Right lobe of liver (tissue), 6 donors: ENCODE measurements around the gene ADISSP. TPM values are rescaled to one million over a fixed set of nuclear protein-coding genes. Genes with fewer than 3 reads are reported as not detected.

ENCODE experiments used
- ATAC-seq, 4 donors: fragments of 200-7000 bp; cut with Tn5 transposase; one replicate each; pipeline ENCODE4 v1.9.1; 2020; ENCODE audit warnings: mild to moderate bottlenecking in 4 of 4, moderate library complexity in 4 of 4
- DNase-seq, 3 donors: peaks; one replicate each; pipeline ENCODE4 v3.0.0-alpha.2; 2020
- H3K27ac ChIP-seq, 3 donors: fragments of 200-600 bp; one replicate each; pipeline ENCODE4 v1.8.0; 2022
- H3K27me3 ChIP-seq, 2 donors: fragments of 200-600 bp; one replicate each; pipeline ENCODE4 v1.8.0; 2022
- H3K36me3 ChIP-seq, 4 donors: fragments of 200-600 bp; sonication (generic) in 1 of 4; one replicate each; pipeline versions ENCODE4 v1.5.1 to v1.8.0; 2017 to 2022; ENCODE audit warnings: control low read depth in 1 of 4
- H3K4me1 ChIP-seq, 4 donors: fragments of 200-600 bp; sonication (generic) in 1 of 4; one replicate each; pipeline versions ENCODE4 v1.5.1 to v1.8.0; 2017 to 2022; ENCODE audit warnings: control low read depth in 1 of 4
- H3K4me3 ChIP-seq, 3 donors: fragments of 200-600 bp; one replicate each; pipeline ENCODE4 v1.8.0; 2022
- H3K9me3 ChIP-seq, 4 donors: fragments of 200-600 bp; sonication (generic) in 1 of 4; one replicate each; pipeline versions ENCODE4 v1.5.1 to v1.8.0; 2017 to 2022; ENCODE audit warnings: control low read depth in 1 of 4
- CTCF ChIP-seq, 4 donors: fragments of 200-600 bp in 3 of 4; fragments of 450-650 bp in 1 of 4; IDR thresholded peaks; one replicate each; pipeline versions ENCODE4 v1.5.1 to v1.8.0; 2016 to 2022; ENCODE audit warnings: antibody characterized with exemption in 4 of 4, mild to moderate bottlenecking in 2 of 4
- POLR2A ChIP-seq: fragments of 450-650 bp; IDR thresholded peaks from one replicate; pipeline ENCODE4 v1.6.1; 2017; ENCODE audit warnings: antibody characterized with exemption, mild to moderate bottlenecking
- WGBS: methylation state at CpG from one replicate; pipeline ENCODE4 v1.1.6; 2018; ENCODE audit warnings: low coverage, low lambda C conversion rate; ENCODE audit not compliant: insufficient coverage; ENCODE audit errors: missing lambda C conversion rate; 5-methylcytosine and 5-hydroxymethylcytosine counted together
- intact Hi-C, 2 donors: fragments of 100-400 bp; cut with DNase I; formaldehyde crosslinking; loops; one replicate each; pipeline versions ENCODE4 v1.11.2 to v1.14.1; 2022
- total RNA-seq, 6 experiments: library from RNA; depleted of rRNA in 2 of 6; stranded (reverse); fragments of >200 nt in 2 of 6; fragmentation: NEBNext Ultra II Directional in 3 of 6; extraction: Animal tissue kit (Norgen Biotek cat#: 25700) in 3 of 6; gene quantifications; one replicate each; pipeline versions ENCODE4 v1.1.0 to v1.2.4, GENCODE V29; 2016 to 2023
- donor health status: DM: no; HTN: yes; CAD: no.
- donor health status: DM: no; HTN: no; CAD: no.
- donor health status: DM: no; HTN: no; CAD: no.
- donor health status: DM: no; HTN: yes; CAD: no.
- donor health status: DM: no; HTN: yes; CAD: no.

ADISSP gene
- total RNA-seq, 6 experiments from 2014 or later: 9.6 to 11.7 (median 9.9) TPM

- no peaks in the 10 kb centered on the region for H3K36me3 ChIP-seq
- H3K4me1 ChIP-seq: peaks cover 0 to 14% (median 5%) of the 10 kb centered on the region in 4 donors
- intact Hi-C loops: loop anchor here (5.0 kb wide), 1 partner anchor 34 kb away; the partner anchor contains the start of gene AP5S1 (in 2 of the 2)
- no peak overlapping the region for H3K27ac ChIP-seq
- H3K9me3 ChIP-seq: no peaks in the 10 kb centered on the region
- no peaks in the 10 kb centered on the region for H3K27me3 ChIP-seq
- 40% methylated on average over 3 of the region's 4 CpGs for WGBS
- DNase-seq (no peak), ATAC-seq (no peak)
- TF ChIP-seq POLR2A: no peak
- no peak for TF ChIP-seq CTCF (IDR thresholded peaks at IDR 0.05)
- no peak overlapping the region for H3K4me3 ChIP-seq
These were observed 21.2 kb upstream of the ADISSP start for GRCh38 chr20:3788685-3789155.

- ATAC-seq (no peak), DNase-seq (no peak)
- TF ChIP-seq CTCF (IDR thresholded peaks at IDR 0.05) (no peak), POLR2A (no peak)
- Histone ChIP-seq H3K9me3 (no peaks in the 10 kb centered on the region), H3K27ac (no peak overlapping the region), H3K4me3 (no peak overlapping the region), H3K4me1 (peaks cover 0 to 14% (median 5%) of the 10 kb centered on the region in 4 donors), H3K36me3 (no peaks in the 10 kb centered on the region), H3K27me3 (no peaks in the 10 kb centered on the region)
- 54% methylated on average over 4 of the region's 5 CpGs for WGBS
- intact Hi-C loops: loop anchor here (5.0 kb wide), 1 partner anchor 35 kb away; the partner anchor contains the start of gene AP5S1 (in 2 of the 2)
These were observed 19.9 kb upstream of the ADISSP start for GRCh38 chr20:3787324-3788014.

- TF ChIP-seq POLR2A (no peak), CTCF (IDR thresholded peaks at IDR 0.05) (peak; percentile 61 to 97 (median 84))
- 8% methylated on average over 21 of the region's 70 CpGs for WGBS
- Histone ChIP-seq H3K4me1 (peaks cover 0 to 14% (median 6%) of the 10 kb centered on the region in 4 donors), H3K27ac (peak within 1 kb of the TSS; percentile 26 to 73 (median 49)), H3K4me3 (peak within 1 kb of the TSS; percentile 42 to 70 (median 58)), H3K36me3 (no peaks in the 10 kb centered on the region), H3K27me3 (no peaks in the 10 kb centered on the region), H3K9me3 (no peaks in the 10 kb centered on the region)
- DNase-seq: peak; percentile 90 to 92 (median 91)
- peak; percentile 94 to 99 (median 97) for ATAC-seq
- intact Hi-C loops: loop anchor here (5.0 kb wide), 1 partner anchor 36 kb away; the partner anchor contains the start of gene AP5S1 (in 2 of the 2)
These were observed 19.2 kb upstream of the ADISSP start, which contains the start of gene CENPB for GRCh38 chr20:3786665-3787323. Gene CENPB (minus strand): TSS chr20:3786740. CDS start chr20:3786483, 257 bp downstream.

GRCh38 chr20:3786126-3786484 is 18.6 kb upstream of the ADISSP start:
- no CpG with 5 or more reads among the region's 35 CpGs for WGBS
- Histone ChIP-seq H3K27ac (peak overlapping the region; percentile 26 to 73 (median 49)), H3K27me3 (no peaks in the 10 kb centered on the region), H3K36me3 (no peaks in the 10 kb centered on the region), H3K4me3 (peak overlapping the region; percentile 42 to 70 (median 58)), H3K4me1 (peaks cover 0 to 19% (median 9%) of the 10 kb centered on the region in 4 donors), H3K9me3 (no peaks in the 10 kb centered on the region)
- ATAC-seq (peak in 3 of 4 donors; percentile 1 to 13 (median 1)), DNase-seq (peak; percentile 51 to 70 (median 59))
- TF ChIP-seq POLR2A (no peak), CTCF (IDR thresholded peaks at IDR 0.05) (no peak)
- intact Hi-C loops: loop anchor here (5.0 kb wide), 1 partner anchor 36 kb away; the partner anchor contains the start of gene AP5S1 (in 2 of the 2)
